ENCODE data around the gene PMFBP1.
A peak's percentile ranks its signal among the peaks of the same experiment; 100 is the strongest.

Gene PMFBP1

DNA sequence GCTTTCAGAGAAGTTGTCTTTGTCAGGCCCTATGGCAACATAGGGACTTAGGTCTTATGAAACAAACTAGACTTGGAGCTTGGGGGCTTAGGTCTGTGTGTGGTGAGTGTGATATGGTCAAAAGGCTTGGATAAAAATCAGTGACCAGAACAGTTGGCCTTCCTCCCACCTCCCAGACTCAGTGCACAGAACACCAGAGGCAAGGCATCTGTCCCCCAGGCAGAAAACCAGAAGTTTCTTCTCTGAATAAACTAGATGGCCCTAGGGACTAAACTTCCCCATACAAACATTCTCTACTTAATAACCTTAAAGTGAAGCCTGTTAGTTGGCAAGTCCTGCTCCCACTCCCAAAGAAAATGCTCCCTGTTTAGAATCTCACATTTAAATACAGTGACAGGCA is 39.2 kb upstream of the PMFBP1 start:
- TF ChIP-seq, protein P1, sequence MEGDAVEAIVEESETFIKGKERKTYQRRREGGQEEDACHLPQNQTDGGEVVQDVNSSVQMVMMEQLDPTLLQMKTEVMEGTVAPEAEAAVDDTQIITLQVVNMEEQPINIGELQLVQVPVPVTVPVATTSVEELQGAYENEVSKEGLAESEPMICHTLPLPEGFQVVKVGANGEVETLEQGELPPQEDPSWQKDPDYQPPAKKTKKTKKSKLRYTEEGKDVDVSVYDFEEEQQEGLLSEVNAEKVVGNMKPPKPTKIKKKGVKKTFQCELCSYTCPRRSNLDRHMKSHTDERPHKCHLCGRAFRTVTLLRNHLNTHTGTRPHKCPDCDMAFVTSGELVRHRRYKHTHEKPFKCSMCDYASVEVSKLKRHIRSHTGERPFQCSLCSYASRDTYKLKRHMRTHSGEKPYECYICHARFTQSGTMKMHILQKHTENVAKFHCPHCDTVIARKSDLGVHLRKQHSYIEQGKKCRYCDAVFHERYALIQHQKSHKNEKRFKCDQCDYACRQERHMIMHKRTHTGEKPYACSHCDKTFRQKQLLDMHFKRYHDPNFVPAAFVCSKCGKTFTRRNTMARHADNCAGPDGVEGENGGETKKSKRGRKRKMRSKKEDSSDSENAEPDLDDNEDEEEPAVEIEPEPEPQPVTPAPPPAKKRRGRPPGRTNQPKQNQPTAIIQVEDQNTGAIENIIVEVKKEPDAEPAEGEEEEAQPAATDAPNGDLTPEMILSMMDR (IDR thresholded peaks at IDR 0.05): no peak
- no peak overlapping the region for H3K27ac ChIP-seq
- DNase-seq (ENCODE audit: low spot score): no peak
- no peak overlapping the region for H3K4me3 ChIP-seq

- TF ChIP-seq, protein P1 (IDR thresholded peaks at IDR 0.05): no peak
- no peak for DNase-seq (ENCODE audit: low spot score)
These were observed 38.6 kb upstream of the PMFBP1 start for GRCh38 chr16:72210555-72210954.

GRCh38 chr16:72210072-72210471 is 38.1 kb upstream of the PMFBP1 start:
- no peak for DNase-seq (ENCODE audit: low spot score)
- TF ChIP-seq, protein P1 (IDR thresholded peaks at IDR 0.05): no peak
- H3K27ac ChIP-seq: no peak overlapping the region

More at GRCh38 chr16:72210555-72210954, 38.6 kb upstream of the PMFBP1 start:
- Histone ChIP-seq H3K4me3 (no peak overlapping the region), H3K27ac (no peak overlapping the region)

DNA sequence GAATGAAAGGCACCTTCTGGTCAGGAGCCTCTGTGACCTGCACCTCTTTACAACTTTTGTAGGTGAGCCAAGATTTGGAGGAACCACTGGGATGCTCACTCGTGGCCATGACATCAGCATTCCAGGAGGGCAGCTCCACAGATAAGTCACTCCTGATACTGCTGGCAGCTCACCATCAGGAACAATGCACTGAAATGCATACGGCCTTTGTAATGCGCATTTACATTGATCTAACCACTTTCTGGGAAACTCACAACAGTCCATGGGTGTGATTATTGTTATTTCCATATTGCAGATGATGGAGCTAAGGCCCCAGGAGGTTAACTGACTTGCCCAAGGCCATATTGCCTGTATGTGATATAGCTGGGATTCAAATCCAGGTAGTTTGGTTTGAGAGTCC is 34.3 kb upstream of the PMFBP1 start:
- TF ChIP-seq, protein P1 (IDR thresholded peaks at IDR 0.05): no peak
- DNase-seq (ENCODE audit: low spot score): no peak
- no peak overlapping the region for H3K4me3 ChIP-seq
- no peak overlapping the region for H3K27ac ChIP-seq

More at GRCh38 chr16:72210072-72210471, 38.1 kb upstream of the PMFBP1 start:
- no peak overlapping the region for H3K4me3 ChIP-seq

- TF ChIP-seq, protein P1 (IDR thresholded peaks at IDR 0.05): no peak
- H3K27ac ChIP-seq: peak overlapping the region; percentile 52 to 77
- DNase-seq (ENCODE audit: low spot score): no peak
- no peak overlapping the region for H3K4me3 ChIP-seq
These were observed 31.4 kb upstream of the PMFBP1 start for GRCh38 chr16:72203401-72203800.

DNA sequence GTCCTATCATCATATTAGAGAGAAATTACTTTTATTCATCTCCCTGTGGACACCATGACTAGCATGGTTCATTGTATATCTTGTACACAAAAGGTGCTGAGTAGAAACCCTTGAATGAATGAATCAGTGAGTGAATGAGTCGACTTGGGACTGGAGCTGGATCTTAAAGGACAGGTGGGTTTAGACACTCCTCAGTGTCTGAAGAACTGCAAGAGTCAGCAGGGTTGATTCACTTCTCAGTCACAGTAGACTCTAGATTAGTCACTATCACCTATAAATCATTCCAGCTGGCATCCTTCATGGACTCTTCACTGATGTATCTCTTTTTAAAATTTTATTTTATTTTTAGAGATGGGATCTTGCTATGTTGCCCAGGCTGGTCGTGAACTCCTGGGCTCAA is 30.1 kb upstream of the PMFBP1 start:
- H3K4me3 ChIP-seq: no peak overlapping the region

DNA sequence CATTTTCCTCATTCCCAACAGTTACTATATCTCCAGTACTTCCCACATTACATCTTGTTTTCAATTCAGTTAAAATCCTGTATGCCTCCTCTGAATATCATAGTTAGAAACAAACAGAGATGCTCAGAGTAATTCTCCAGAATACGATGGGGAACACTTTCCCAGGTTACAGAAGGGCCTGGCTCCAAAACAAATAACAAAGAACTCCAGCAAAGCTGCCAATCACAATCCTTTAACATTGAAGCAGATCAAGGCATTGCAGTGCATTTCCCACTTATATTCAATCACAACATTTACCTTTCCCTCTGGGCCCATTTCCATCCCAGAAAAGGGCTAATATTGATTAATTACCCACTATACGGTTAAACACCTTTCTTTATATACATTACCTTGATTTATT is 29.4 kb upstream of the PMFBP1 start:
- H3K27ac ChIP-seq: no peak overlapping the region
- DNase-seq (ENCODE audit: low spot score): no peak
- no peak overlapping the region for H3K4me3 ChIP-seq
- TF ChIP-seq, protein P1 (IDR thresholded peaks at IDR 0.05): no peak

More for the DNA sequence above, 30.1 kb upstream of the PMFBP1 start:
- no peak overlapping the region for H3K27ac ChIP-seq
- TF ChIP-seq, protein P1 (IDR thresholded peaks at IDR 0.05): no peak
- DNase-seq (ENCODE audit: low spot score): no peak

Measured in coronary artery (tissue), 2 donors.